Stimulated activated naive CD8-positive, alpha-beta T cell treated with anti-CD3 and anti-CD28 coated beads, Interleukin-15, Interleukin-2, amounts not matched to agents 100 U/mL and 50 U/mL, for 24 hours (primary cell): ENCODE measurements around the gene EWSR1.
"Not testable (repeated sequence)": the region's sequence is repeated elsewhere in the genome, so short reads cannot be mapped to it uniquely, and the experiment has no call there.

Experiments used
- ATAC-seq: fragments of 150-1000 bp; cut with Tn5 transposase; one replicate; pipeline ENCODE4 v1.10.0; 2021
- DNase-seq: peaks from one replicate; pipeline ENCODE4 v3.0.0; 2021

EWSR1 gene

GRCh38 chr22:29245626-29246385 is 22.3 kb upstream of the EWSR1 start:
- peak; percentile 94 for ATAC-seq

GRCh38 chr22:29247891-29248290 is 20.2 kb upstream of the EWSR1 start:
- ATAC-seq, DNase-seq: not testable (repeated sequence)

More at GRCh38 chr22:29245626-29246385, 22.3 kb upstream of the EWSR1 start:
- peak; percentile 74 for DNase-seq

- DNase-seq (no peak), ATAC-seq (no peak)
Observed at GRCh38 chr22:29251265-29251664, 16.8 kb upstream of the EWSR1 start.

GRCh38 chr22:29251981-29252911 is 15.8 kb upstream of the EWSR1 start:
- ATAC-seq (no peak), DNase-seq (no peak)

GRCh38 chr22:29253561-29254285 is 14.3 kb upstream of the EWSR1 start:
- ATAC-seq (no peak), DNase-seq (no peak)

GRCh38 chr22:29254286-29254660 is 13.8 kb upstream of the EWSR1 start:
- ATAC-seq (no peak), DNase-seq (no peak)

GRCh38 chr22:29255064-29255621 is 12.9 kb upstream of the EWSR1 start:
- no peak for ATAC-seq
- DNase-seq, result no peak

GRCh38 chr22:29256606-29257325 is 11.3 kb upstream of the EWSR1 start:
- DNase-seq, result no peak
- no peak for ATAC-seq

GRCh38 chr22:29257751-29258181 is 10.3 kb upstream of the EWSR1 start:
- ATAC-seq (no peak), DNase-seq (no peak)

- ATAC-seq, result no peak
Observed at GRCh38 chr22:29258407-29259252, 9.4 kb upstream of the EWSR1 start.

GRCh38 chr22:29259253-29259899 is 8.7 kb upstream of the EWSR1 start:
- DNase-seq (no peak), ATAC-seq (no peak)

More at GRCh38 chr22:29258407-29259252, 9.4 kb upstream of the EWSR1 start:
- no peak for DNase-seq

- DNase-seq (no peak), ATAC-seq (no peak)
Observed at GRCh38 chr22:29260031-29260560, 8.0 kb upstream of the EWSR1 start.

- no peak for ATAC-seq
Observed at GRCh38 chr22:29260601-29261315, 7.3 kb upstream of the EWSR1 start.

GRCh38 chr22:29263791-29264276 is 4.2 kb upstream of the EWSR1 start:
- ATAC-seq, result no peak
- DNase-seq, result no peak

More at GRCh38 chr22:29260601-29261315, 7.3 kb upstream of the EWSR1 start:
- no peak for DNase-seq

GRCh38 chr22:29265305-29265704 is 2.8 kb upstream of the EWSR1 start:
- no peak for DNase-seq
- no peak for ATAC-seq

- no peak for DNase-seq
Observed at GRCh38 chr22:29265929-29266328, 2.1 kb upstream of the EWSR1 start.

GRCh38 chr22:29266564-29267461 is 1.3 kb upstream of the EWSR1 start:
- DNase-seq, result peak; percentile 20
- ATAC-seq, result no peak

More at GRCh38 chr22:29265929-29266328, 2.1 kb upstream of the EWSR1 start:
- no peak for ATAC-seq

GRCh38 chr22:29267462-29267857 is 608 bp upstream of the EWSR1 start:
- ATAC-seq, result no peak
- no peak for DNase-seq
